ENCODE results near the gene MAPK8IP3.
A peak's percentile ranks its signal among the peaks of the same experiment; 100 is the strongest.

MAPK8IP3 gene

GRCh38 chr16:1775006-1775845 is 69.2 kb downstream of the MAPK8IP3 start:
- no peak for DNase-seq (ENCODE audit: low spot score)

GRCh38 chr16:1775846-1776671 is 70.1 kb downstream of the MAPK8IP3 start:
- no peak for DNase-seq (ENCODE audit: low spot score)

- no peak for DNase-seq (ENCODE audit: low spot score)
Observed at GRCh38 chr16:1776672-1776955, 70.6 kb downstream of the MAPK8IP3 start.

GRCh38 chr16:1776991-1777374 is 71.0 kb downstream of the MAPK8IP3 start:
- no peak for DNase-seq (ENCODE audit: low spot score)

- DNase-seq (ENCODE audit: low spot score) = no peak
Observed at GRCh38 chr16:1777375-1778199, 71.6 kb downstream of the MAPK8IP3 start.

- DNase-seq (ENCODE audit: low spot score) = no peak
Observed at GRCh38 chr16:1778200-1779179, 72.5 kb downstream of the MAPK8IP3 start.

- DNase-seq (ENCODE audit: low spot score) = no peak
Observed at GRCh38 chr16:1779234-1779701, 73.3 kb downstream of the MAPK8IP3 start.

GRCh38 chr16:1779741-1780676 is 74.0 kb downstream of the MAPK8IP3 start:
- DNase-seq (ENCODE audit: low spot score) = no peak

GRCh38 chr16:1780677-1781072 is 74.7 kb downstream of the MAPK8IP3 start:
- DNase-seq (ENCODE audit: low spot score) = no peak

GRCh38 chr16:1781254-1781653 is 75.3 kb downstream of the MAPK8IP3 start:
- no peak for DNase-seq (ENCODE audit: low spot score)

- no peak for DNase-seq (ENCODE audit: low spot score)
Observed at GRCh38 chr16:1781758-1782407, 75.9 kb downstream of the MAPK8IP3 start.

GRCh38 chr16:1782408-1783264 is 76.6 kb downstream of the MAPK8IP3 start, which contains the start of the genes NUBP2 and SPSB3:
Gene NUBP2 (plus strand): TSS chr16:1782960. CDS start chr16:1783021, 61 bp downstream.
Gene SPSB3 (minus strand): TSS chr16:1782571. CDS start chr16:1781483, 1,088 bp downstream.
- peak; percentile 100 for DNase-seq (ENCODE audit: low spot score)

- DNase-seq (ENCODE audit: low spot score) = no peak
Observed at GRCh38 chr16:1784977-1785845, 79.2 kb downstream of the MAPK8IP3 start.

- no peak for DNase-seq (ENCODE audit: low spot score)
Observed at GRCh38 chr16:1785846-1786170, 79.8 kb downstream of the MAPK8IP3 start.

- no peak for DNase-seq (ENCODE audit: low spot score)
Observed at GRCh38 chr16:1786242-1787055, 80.5 kb downstream of the MAPK8IP3 start.

- no peak for DNase-seq (ENCODE audit: low spot score)
Observed at GRCh38 chr16:1787056-1787321, 81.0 kb downstream of the MAPK8IP3 start.
